Lung (tissue), 12 donors: ENCODE data around the gene PANK1. TPM values are rescaled to one million over a fixed set of nuclear protein-coding genes. Genes with fewer than 3 reads are reported as not detected.
"Not testable (repeated sequence)": the region's sequence is repeated elsewhere in the genome, so short reads cannot be mapped to it uniquely, and the experiment has no call there.

Source experiments
- ATAC-seq: fragments of 200-7000 bp; cut with Tn5 transposase; one replicate; pipeline ENCODE4 v1.9.1; 2020; ENCODE audit warnings: moderate number of reproducible peaks; ENCODE audit not compliant: insufficient read depth, low FRiP score
- DNase-seq, 3 donors: peaks; one replicate each; pipeline ENCODE4 v3.0.0-alpha.2; 2013 to 2017
- H3K27ac ChIP-seq, 2 donors: one replicate each; pipeline ENCODE4 v1.5.1; 2013; ENCODE audit warnings: mild to moderate bottlenecking in 2 of 2, moderate library complexity in 2 of 2, control low read depth in 1 of 2, inconsistent platforms in 1 of 2, low read depth in 1 of 2, low read length in 1 of 2
- H3K27me3 ChIP-seq, 3 donors: one replicate each; pipeline ENCODE4 v1.5.1; 2013; ENCODE audit warnings: low read length in 2 of 3; ENCODE audit not compliant: control insufficient read depth in 3 of 3, insufficient read depth in 3 of 3
- H3K36me3 ChIP-seq, 4 donors: one replicate each; pipeline ENCODE4 v1.5.1; 2013; ENCODE audit warnings: low read length in 4 of 4, mild to moderate bottlenecking in 1 of 4, moderate library complexity in 1 of 4; ENCODE audit not compliant: control insufficient read depth in 4 of 4, insufficient read depth in 4 of 4
- H3K4me1 ChIP-seq, 5 donors: one replicate each; pipeline ENCODE4 v1.5.1; 2013; ENCODE audit warnings: low read length in 5 of 5, mild to moderate bottlenecking in 2 of 5, moderate library complexity in 1 of 5; ENCODE audit not compliant: control insufficient read depth in 5 of 5, insufficient read depth in 5 of 5
- H3K4me3 ChIP-seq: one replicate; pipeline ENCODE4 v1.5.1; 2013; ENCODE audit warnings: mild to moderate bottlenecking, control low read depth, moderate library complexity
- H3K9ac ChIP-seq, 2 donors: one replicate each; pipeline ENCODE4 v1.5.1; 2013; ENCODE audit warnings: low read length in 2 of 2, control low read depth in 1 of 2; ENCODE audit not compliant: insufficient read depth in 1 of 2
- H3K9me3 ChIP-seq, 4 donors: one replicate each; pipeline ENCODE4 v1.5.1; 2013; ENCODE audit warnings: low read length in 3 of 4, mild to moderate bottlenecking in 1 of 4, moderate library complexity in 1 of 4; ENCODE audit not compliant: control insufficient read depth in 4 of 4, insufficient read depth in 3 of 4
- CTCF ChIP-seq: IDR thresholded peaks from 2 replicates; pipeline ENCODE4 v1.5.1; 2012; ENCODE audit warnings: mild to moderate bottlenecking; ENCODE audit errors: control extremely low read depth, extremely low read depth
- WGBS, 2 donors: extraction: QIAGEN DNeasy Blood & Tissue Kit; methylation state at CpG; one replicate each; pipeline ENCODE4 v1.1.7; 2013; 5-methylcytosine and 5-hydroxymethylcytosine counted together
- polyA plus RNA-seq, 2 donors: library from polyadenylated mRNA; stranded (reverse); fragments of 200-250 nt; gene quantifications; one replicate each; pipeline ENCODE4 v1.2.1, GENCODE V29; 2013
- total RNA-seq, 2 donors: library from RNA; depleted of rRNA in 1 of 2; stranded (reverse); fragments of >200 nt in 1 of 2; gene quantifications; one replicate each; pipeline ENCODE4 v1.2.1, GENCODE V29; 2014 to 2021
- donor health status: control.
- donor health status: control.
- donor health status: Bipolar disorder and iron deficiency.
- donor health status: healthy.
- donor health status: DM: yes; HTN: yes; CAD: no.

Gene PANK1
- total and polyA plus RNA-seq, 4 donors = 1.6 to 18.3 (median 4.4) TPM

- Histone ChIP-seq H3K4me3 (no peak overlapping the region), H3K36me3 (no peaks in the 10 kb centered on the region), H3K9ac (no peak overlapping the region), H3K27ac (no peak overlapping the region), H3K27me3 (no peaks in the 10 kb centered on the region), H3K4me1 (no peaks in the 10 kb centered on the region), H3K9me3 (peaks cover 0 to 2% (median 0%) of the 10 kb centered on the region in 4 donors)
- DNase-seq (no peak), ATAC-seq (no peak)
- no peak for TF ChIP-seq CTCF
- 90 to 93% methylated on average over 2 of the region's 2 CpGs for WGBS, 2 donors
Measured at GRCh38 chr10:89547853-89548513, 97.1 kb downstream of the PANK1 start.

DNA sequence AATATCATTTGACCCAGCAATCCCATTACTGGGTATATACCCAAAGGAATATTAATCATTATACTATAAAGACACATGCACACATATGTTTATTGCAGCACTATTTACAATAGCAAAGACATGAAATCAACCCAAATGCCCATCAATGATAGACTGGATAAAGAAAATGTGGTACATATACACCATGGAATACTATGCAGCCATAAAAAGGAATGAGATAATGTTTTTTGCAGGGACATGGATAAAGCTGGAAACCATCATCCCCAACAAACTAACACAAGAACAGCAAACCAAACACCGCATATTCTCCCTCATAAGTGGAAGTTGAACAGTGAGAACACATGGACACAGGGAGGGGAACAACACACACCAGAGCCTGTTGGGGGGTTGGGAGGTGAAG is 98.4 kb downstream of the PANK1 start:
- not testable (repeated sequence) for H3K4me1 ChIP-seq, H3K9me3 ChIP-seq, H3K9ac ChIP-seq, DNase-seq, ATAC-seq, H3K36me3 ChIP-seq, H3K4me3 ChIP-seq, H3K27ac ChIP-seq, H3K27me3 ChIP-seq
- 95 to 98% methylated on average over 1 of the region's 1 CpG for WGBS, 2 donors

DNA sequence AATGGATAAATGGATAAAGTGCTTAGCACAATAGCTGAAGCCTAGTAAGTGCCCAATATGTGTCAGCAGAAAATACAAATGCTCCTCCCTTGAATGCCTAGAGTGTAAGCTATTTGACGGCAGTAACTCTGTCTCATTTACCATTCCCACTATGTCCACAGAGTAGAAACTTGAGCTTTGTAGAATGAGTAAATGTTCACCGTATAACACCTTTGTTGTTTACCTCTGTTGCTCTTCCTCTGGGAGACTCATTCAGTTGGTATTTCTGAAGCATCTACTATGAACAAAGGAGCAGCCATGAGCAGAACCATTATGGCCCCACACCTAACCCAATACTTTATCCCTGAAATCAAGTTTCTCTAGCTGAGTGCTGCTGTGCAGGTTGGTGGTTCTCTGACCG is 101.2 kb downstream of the PANK1 start:
- H3K9me3 ChIP-seq = peaks cover 0 to 2% (median 0%) of the 10 kb centered on the region in 4 donors
- H3K4me3 ChIP-seq = no peak overlapping the region
- DNase-seq (no peak), ATAC-seq (no peak)
- no peak overlapping the region for H3K27ac ChIP-seq
- 92 to 96% methylated on average over 3 of the region's 3 CpGs for WGBS, 2 donors
- no peak overlapping the region for H3K9ac ChIP-seq
- no peaks in the 10 kb centered on the region for H3K27me3 ChIP-seq
- no peaks in the 10 kb centered on the region for H3K4me1 ChIP-seq
- TF ChIP-seq CTCF = no peak
- no peaks in the 10 kb centered on the region for H3K36me3 ChIP-seq

GRCh38 chr10:89540420-89540949 is 104.6 kb downstream of the PANK1 start:
- peaks cover 0 to 2% (median 0%) of the 10 kb centered on the region in 4 donors for H3K9me3 ChIP-seq
- no peak overlapping the region for H3K27ac ChIP-seq
- no peaks in the 10 kb centered on the region for H3K36me3 ChIP-seq
- no peak for DNase-seq
- TF ChIP-seq CTCF = no peak
- H3K4me3 ChIP-seq = no peak overlapping the region
- WGBS, 2 donors = 89 to 94% methylated on average over 4 of the region's 4 CpGs
- peaks cover 0 to 3% (median 0%) of the 10 kb centered on the region in 5 donors for H3K4me1 ChIP-seq
- H3K9ac ChIP-seq = no peak overlapping the region
- ATAC-seq = no peak
- H3K27me3 ChIP-seq = peaks cover 0 to 5% (median 0%) of the 10 kb centered on the region in 3 donors
